WTC11 (cell line): Measurements from ENCODE around the gene SERPIND1. TPM values are rescaled to one million over a fixed set of nuclear protein-coding genes. Genes with fewer than 3 reads are reported as not detected.

ENCODE experiments used
- ATAC-seq: fragments of 200-7000 bp; cut with Tn5 transposase; 2 replicates; pipeline ENCODE4 v1.10.0; 2021; ENCODE audit warnings: mild to moderate bottlenecking, moderate library complexity
- CTCF ChIA-PET: fragments of 300-600 bp; sonication (Branson Sonifier 250); formaldehyde crosslinking; loops from one replicate; lab custom pipeline; 2021; ENCODE audit warnings: antibody characterized with exemption; lab: Charles Lee
- POLR2A ChIA-PET: fragments of 350-600 bp; sonication (Branson Sonifier 250); formaldehyde crosslinking; loops from one replicate; lab custom pipeline; 2021; ENCODE audit warnings: antibody characterized with exemption; lab: Charles Lee
- DNase-seq: peaks from one replicate; pipeline ENCODE4 v3.0.0; 2021; ENCODE audit warnings: low spot score
- H3K27ac Mint-ChIP-seq: 2 replicates; pipeline ENCODE4 v1.8.0; 2021; ENCODE audit warnings: mixed read lengths
- H3K27me3 Mint-ChIP-seq: 2 replicates; pipeline ENCODE4 v1.8.0; 2021; ENCODE audit warnings: low read depth, mild to moderate bottlenecking, moderate library complexity, mixed read lengths
- H3K36me3 Mint-ChIP-seq: 2 replicates; pipeline ENCODE4 v1.8.0; 2021; ENCODE audit warnings: mixed read lengths
- H3K4me1 Mint-ChIP-seq: 2 replicates; pipeline ENCODE4 v1.8.0; 2022; ENCODE audit warnings: mixed read lengths
- H3K4me3 Mint-ChIP-seq: 2 replicates; pipeline ENCODE4 v1.8.0; 2021; ENCODE audit warnings: mild to moderate bottlenecking, moderate library complexity, mixed read lengths
- H3K9me3 Mint-ChIP-seq: 2 replicates; pipeline ENCODE4 v1.8.0; 2021; ENCODE audit warnings: mixed read lengths
- AFF4 ChIP-seq: sonication (generic); formaldehyde crosslinking; IDR thresholded peaks from 2 replicates; pipeline ENCODE4 v1.8.1; 2023; ENCODE audit warnings: mild to moderate bottlenecking, missing genetic modification reagents, borderline replicate concordance
- ATF3 ChIP-seq: sonication (generic); formaldehyde crosslinking; conservative IDR thresholded peaks from 2 replicates; pipeline ENCODE4 v1.8.1; 2022; ENCODE audit warnings: mild to moderate bottlenecking, missing genetic modification reagents
- CBFB ChIP-seq: sonication (generic); formaldehyde crosslinking; IDR thresholded peaks from 2 replicates; pipeline ENCODE4 v1.8.1; 2022; ENCODE audit warnings: mild to moderate bottlenecking, low read depth, missing genetic modification reagents
- ELF4 ChIP-seq: sonication (generic); formaldehyde crosslinking; IDR thresholded peaks from 2 replicates; pipeline ENCODE4 v1.8.1; 2022; ENCODE audit warnings: low read depth, mild to moderate bottlenecking, moderate library complexity, missing genetic modification reagents
- EMX1 ChIP-seq: fragments of 250-450 bp; sonication (Bioruptor Pico); IDR thresholded peaks from 2 replicates; pipeline ENCODE4 v1.8.0; 2021; ENCODE audit warnings: mild to moderate bottlenecking
- FOXP1 ChIP-seq: sonication (generic); formaldehyde crosslinking; IDR thresholded peaks from 2 replicates; pipeline ENCODE4 v1.8.0; 2022; ENCODE audit warnings: missing genetic modification reagents, mild to moderate bottlenecking, moderate library complexity, borderline replicate concordance
- GABPB1 ChIP-seq: sonication (generic); formaldehyde crosslinking; IDR thresholded peaks from 2 replicates; pipeline ENCODE4 v1.8.1; 2023; ENCODE audit warnings: mild to moderate bottlenecking, missing genetic modification reagents
- JUN ChIP-seq: sonication (generic); formaldehyde crosslinking; IDR thresholded peaks from 2 replicates; pipeline ENCODE4 v1.8.0; 2023; ENCODE audit warnings: mild to moderate bottlenecking, missing genetic modification reagents
- NFE2L1 ChIP-seq: sonication (generic); formaldehyde crosslinking; IDR thresholded peaks from 2 replicates; pipeline ENCODE4 v1.8.1; 2023; ENCODE audit warnings: missing genetic modification reagents
- NR1H2 ChIP-seq: sonication (generic); formaldehyde crosslinking; IDR thresholded peaks from 2 replicates; pipeline ENCODE4 v1.9.0; 2021; ENCODE audit warnings: mild to moderate bottlenecking, moderate library complexity, missing genetic modification reagents
- NR3C1 ChIP-seq: sonication (generic); formaldehyde crosslinking; conservative IDR thresholded peaks from 2 replicates; pipeline ENCODE4 v1.8.1; 2023; ENCODE audit warnings: low read depth, mild to moderate bottlenecking, missing genetic modification reagents
- RELA ChIP-seq: sonication (generic); formaldehyde crosslinking; IDR thresholded peaks from 2 replicates; pipeline ENCODE4 v1.8.1; 2022; ENCODE audit warnings: missing genetic modification reagents, mild to moderate bottlenecking, borderline replicate concordance
- ZBTB21 ChIP-seq: sonication (generic); formaldehyde crosslinking; IDR thresholded peaks from 2 replicates; pipeline ENCODE4 v1.8.1; 2023; ENCODE audit warnings: mild to moderate bottlenecking, missing genetic modification reagents, borderline replicate concordance
- ZNF232 ChIP-seq: sonication (generic); formaldehyde crosslinking; IDR thresholded peaks from 2 replicates; pipeline ENCODE4 v1.8.0; 2022; ENCODE audit warnings: mild to moderate bottlenecking, missing genetic modification reagents
- ZNF263 ChIP-seq: sonication (generic); formaldehyde crosslinking; IDR thresholded peaks from 2 replicates; pipeline ENCODE4 v1.8.1; 2022; ENCODE audit warnings: low read depth, mild to moderate bottlenecking, moderate library complexity, missing genetic modification reagents
- ZNF317 ChIP-seq: sonication (generic); formaldehyde crosslinking; IDR thresholded peaks from 2 replicates; pipeline ENCODE4 v1.8.1; 2023; ENCODE audit warnings: low read depth, mild to moderate bottlenecking, moderate library complexity, missing genetic modification reagents, borderline replicate concordance
- total RNA-seq: library from RNA; stranded (reverse); gene quantifications from 3 replicates; pipeline ENCODE4 v1.2.3, GENCODE V29; 2021
- TF ChIP-seq, protein P1 (sequence below): sonication (generic); formaldehyde crosslinking; IDR thresholded peaks from 2 replicates; pipeline ENCODE4 v1.8.1; 2022; ENCODE audit warnings: mild to moderate bottlenecking, moderate library complexity, missing genetic modification reagents
- TF ChIP-seq, protein P2 (sequence below): sonication (generic); formaldehyde crosslinking; IDR thresholded peaks from 2 replicates; pipeline ENCODE4 v1.8.1; 2022; ENCODE audit warnings: low read depth, missing genetic modification reagents, borderline replicate concordance
- TF ChIP-seq, protein P3 (sequence below): fragments of 250-450 bp; sonication (Bioruptor Pico); IDR thresholded peaks from 2 replicates; pipeline ENCODE4 v1.9.0; 2021; ENCODE audit warnings: mild to moderate bottlenecking

Gene SERPIND1
- total RNA-seq, 1 experiment from 2014 or later: 0.22 TPM

DNA sequence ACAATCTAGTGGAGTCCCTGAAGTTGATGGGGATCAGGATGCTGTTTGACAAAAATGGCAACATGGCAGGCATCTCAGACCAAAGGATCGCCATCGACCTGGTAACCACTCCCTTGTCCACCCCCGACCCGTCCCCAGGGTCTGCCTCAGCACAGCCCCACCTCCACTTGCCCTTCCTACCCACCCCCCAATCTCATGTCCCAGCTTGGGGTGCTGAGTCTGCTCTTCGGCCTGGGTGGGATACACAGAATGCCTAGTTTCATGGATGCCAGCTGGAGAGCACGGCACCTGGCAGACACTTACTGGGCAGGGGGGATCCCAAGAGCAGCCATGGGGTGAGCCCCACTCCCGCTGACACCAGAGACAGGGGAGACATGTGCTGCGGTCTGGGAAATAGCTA, 12.1 kb downstream of the SERPIND1 start:
- ChIA-PET CTCF (interaction anchor here (2.0 to 2.1 kb wide), 2 partner anchors 12 to 100 kb away, joined by 7 to 14 read pairs; partner anchors contain the start of gene SERPIND1), POLR2A (no interaction called here)
- no peak overlapping the region for H3K27ac Mint-ChIP-seq

More for the DNA sequence above, 12.1 kb downstream of the SERPIND1 start:
- ATAC-seq (no peak), DNase-seq (no peak)
- Mint-ChIP-seq H3K27me3 (no peaks in the 10 kb centered on the region), H3K4me1 (peaks cover 20% of the 10 kb centered on the region), H3K36me3 (no peaks in the 10 kb centered on the region), H3K9me3 (no peaks in the 10 kb centered on the region), H3K4me3 (no peak overlapping the region)
- TF ChIP-seq ZNF232: no peak
- no peak for TF ChIP-seq ATF3 (CRISPR knock-in tag)
- TF ChIP-seq ELF4 (CRISPR knock-in tag): no peak
- TF ChIP-seq CBFB (CRISPR knock-in tag): no peak
- TF ChIP-seq, protein P1, sequence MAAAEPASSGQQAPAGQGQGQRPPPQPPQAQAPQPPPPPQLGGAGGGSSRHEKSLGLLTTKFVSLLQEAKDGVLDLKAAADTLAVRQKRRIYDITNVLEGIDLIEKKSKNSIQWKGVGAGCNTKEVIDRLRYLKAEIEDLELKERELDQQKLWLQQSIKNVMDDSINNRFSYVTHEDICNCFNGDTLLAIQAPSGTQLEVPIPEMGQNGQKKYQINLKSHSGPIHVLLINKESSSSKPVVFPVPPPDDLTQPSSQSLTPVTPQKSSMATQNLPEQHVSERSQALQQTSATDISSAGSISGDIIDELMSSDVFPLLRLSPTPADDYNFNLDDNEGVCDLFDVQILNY: no peak
- TF ChIP-seq ZNF317 (CRISPR knock-in tag): no peak
- no peak for TF ChIP-seq NFE2L1 (CRISPR knock-in tag)
- no peak for TF ChIP-seq JUN (CRISPR knock-in tag)
- no peak for TF ChIP-seq FOXP1 (CRISPR knock-in tag)
- no peak for TF ChIP-seq ZBTB21 (CRISPR knock-in tag)
- TF ChIP-seq, protein P2, sequence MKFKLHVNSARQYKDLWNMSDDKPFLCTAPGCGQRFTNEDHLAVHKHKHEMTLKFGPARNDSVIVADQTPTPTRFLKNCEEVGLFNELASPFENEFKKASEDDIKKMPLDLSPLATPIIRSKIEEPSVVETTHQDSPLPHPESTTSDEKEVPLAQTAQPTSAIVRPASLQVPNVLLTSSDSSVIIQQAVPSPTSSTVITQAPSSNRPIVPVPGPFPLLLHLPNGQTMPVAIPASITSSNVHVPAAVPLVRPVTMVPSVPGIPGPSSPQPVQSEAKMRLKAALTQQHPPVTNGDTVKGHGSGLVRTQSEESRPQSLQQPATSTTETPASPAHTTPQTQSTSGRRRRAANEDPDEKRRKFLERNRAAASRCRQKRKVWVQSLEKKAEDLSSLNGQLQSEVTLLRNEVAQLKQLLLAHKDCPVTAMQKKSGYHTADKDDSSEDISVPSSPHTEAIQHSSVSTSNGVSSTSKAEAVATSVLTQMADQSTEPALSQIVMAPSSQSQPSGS: no peak
- TF ChIP-seq NR3C1 (CRISPR knock-in tag): no peak
- TF ChIP-seq, protein P3, sequence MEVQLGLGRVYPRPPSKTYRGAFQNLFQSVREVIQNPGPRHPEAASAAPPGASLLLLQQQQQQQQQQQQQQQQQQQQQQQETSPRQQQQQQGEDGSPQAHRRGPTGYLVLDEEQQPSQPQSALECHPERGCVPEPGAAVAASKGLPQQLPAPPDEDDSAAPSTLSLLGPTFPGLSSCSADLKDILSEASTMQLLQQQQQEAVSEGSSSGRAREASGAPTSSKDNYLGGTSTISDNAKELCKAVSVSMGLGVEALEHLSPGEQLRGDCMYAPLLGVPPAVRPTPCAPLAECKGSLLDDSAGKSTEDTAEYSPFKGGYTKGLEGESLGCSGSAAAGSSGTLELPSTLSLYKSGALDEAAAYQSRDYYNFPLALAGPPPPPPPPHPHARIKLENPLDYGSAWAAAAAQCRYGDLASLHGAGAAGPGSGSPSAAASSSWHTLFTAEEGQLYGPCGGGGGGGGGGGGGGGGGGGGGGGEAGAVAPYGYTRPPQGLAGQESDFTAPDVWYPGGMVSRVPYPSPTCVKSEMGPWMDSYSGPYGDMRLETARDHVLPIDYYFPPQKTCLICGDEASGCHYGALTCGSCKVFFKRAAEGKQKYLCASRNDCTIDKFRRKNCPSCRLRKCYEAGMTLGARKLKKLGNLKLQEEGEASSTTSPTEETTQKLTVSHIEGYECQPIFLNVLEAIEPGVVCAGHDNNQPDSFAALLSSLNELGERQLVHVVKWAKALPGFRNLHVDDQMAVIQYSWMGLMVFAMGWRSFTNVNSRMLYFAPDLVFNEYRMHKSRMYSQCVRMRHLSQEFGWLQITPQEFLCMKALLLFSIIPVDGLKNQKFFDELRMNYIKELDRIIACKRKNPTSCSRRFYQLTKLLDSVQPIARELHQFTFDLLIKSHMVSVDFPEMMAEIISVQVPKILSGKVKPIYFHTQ (CRISPR knock-in tag): no peak
- no peak for TF ChIP-seq NR1H2 (CRISPR knock-in tag)
- TF ChIP-seq ZNF263 (CRISPR knock-in tag): no peak
- no peak for TF ChIP-seq GABPB1
- TF ChIP-seq RELA (CRISPR knock-in tag): no peak
- no peak for TF ChIP-seq AFF4 (CRISPR knock-in tag)
- no peak for TF ChIP-seq EMX1 (CRISPR knock-in tag)
